ENCODE results near the gene CTSF. TPM values are rescaled to one million over a fixed set of nuclear protein-coding genes. Genes with fewer than 3 reads are reported as not detected.

The CTSF gene
- total RNA-seq, 1 experiment from 2014 or later, result 3.7 TPM

GRCh38 chr11:66555416-66555815 lies 13.0 kb downstream of the CTSF start:
- Histone ChIP-seq H3K27ac (ENCODE audit: low read depth, low read length, poor library complexity, severe bottlenecking) (no peak overlapping the region), H3K36me3 (ENCODE audit: insufficient read depth, low read length, poor library complexity, severe bottlenecking) (no peaks in the 10 kb centered on the region), H3K4me3 (ENCODE audit: low read depth, low read length, poor library complexity, severe bottlenecking) (no peak overlapping the region), H3K4me1 (ENCODE audit: insufficient read depth, low read length, poor library complexity, severe bottlenecking) (no peaks in the 10 kb centered on the region), H3K9me3 (ENCODE audit: low read depth, low read length, poor library complexity, severe bottlenecking) (no peaks in the 10 kb centered on the region), H3K27me3 (replicated peaks; ENCODE audit: insufficient read depth, low read depth, low read length, poor library complexity) (peaks cover 21% of the 10 kb centered on the region)
- intact Hi-C loops (cut with micrococcal nuclease; ENCODE audit: unreplicated experiment), result no loop called here
- POLR2A ChIA-PET (ENCODE audit: low non-redundant PET), result no interaction called here
- BruUV-seq (replicated peaks), result no TSS peak
- CTCF ChIA-PET, result no interaction called here
- DNase-seq (ENCODE audit: low spot score), result no peak
- TF ChIP-seq CTCF (conservative IDR thresholded peaks at IDR 0.05; ENCODE audit: low read depth, low read length) (no peak), EZH2 (IDR thresholded peaks at IDR 0.05; ENCODE audit: borderline replicate concordance, low read depth, low read length, poor library complexity, severe bottlenecking) (no peak)

DNA sequence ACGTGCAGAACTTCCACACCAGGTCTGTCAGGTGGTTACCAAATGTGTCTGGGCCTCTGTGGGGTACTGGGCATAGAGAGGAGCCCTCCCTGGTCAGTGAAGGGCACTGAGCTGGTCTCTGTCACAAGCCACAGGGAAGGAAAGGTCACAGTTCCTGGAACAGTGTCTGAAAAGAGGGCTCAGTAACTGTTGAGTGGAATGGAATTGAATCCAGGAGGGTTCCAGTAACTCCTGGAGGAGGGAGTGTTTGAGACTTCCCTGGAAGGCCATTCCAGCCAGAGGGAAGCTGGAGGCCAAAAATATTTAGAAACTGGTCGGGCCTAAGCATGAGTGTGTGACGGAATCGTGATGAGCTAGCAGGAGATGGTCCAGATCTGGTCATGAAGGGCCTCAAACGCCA lies 13.8 kb downstream of the CTSF start:
- intact Hi-C loops (cut with micrococcal nuclease; ENCODE audit: unreplicated experiment), result no loop called here
- no peak for DNase-seq (ENCODE audit: low spot score)
- Histone ChIP-seq H3K36me3 (ENCODE audit: insufficient read depth, low read length, poor library complexity, severe bottlenecking) (no peaks in the 10 kb centered on the region), H3K27me3 (replicated peaks; ENCODE audit: insufficient read depth, low read depth, low read length, poor library complexity) (peaks cover 21% of the 10 kb centered on the region), H3K9me3 (ENCODE audit: low read depth, low read length, poor library complexity, severe bottlenecking) (no peaks in the 10 kb centered on the region), H3K4me1 (ENCODE audit: insufficient read depth, low read length, poor library complexity, severe bottlenecking) (no peaks in the 10 kb centered on the region), H3K4me3 (ENCODE audit: low read depth, low read length, poor library complexity, severe bottlenecking) (no peak overlapping the region), H3K27ac (ENCODE audit: low read depth, low read length, poor library complexity, severe bottlenecking) (no peak overlapping the region)
- ChIA-PET CTCF (interaction anchor here (0.5 kb wide), 1 partner anchor 124 kb away, joined by 8 read pairs; no protein-coding TSS in a partner anchor), POLR2A (ENCODE audit: low non-redundant PET) (no interaction called here)
- TF ChIP-seq EZH2 (IDR thresholded peaks at IDR 0.05; ENCODE audit: borderline replicate concordance, low read depth, low read length, poor library complexity, severe bottlenecking) (no peak), CTCF (conservative IDR thresholded peaks at IDR 0.05; ENCODE audit: low read depth, low read length) (no peak)
- no TSS peak for BruUV-seq (replicated peaks)

- Histone ChIP-seq H3K9me3 (ENCODE audit: low read depth, low read length, poor library complexity, severe bottlenecking) (no peaks in the 10 kb centered on the region), H3K4me3 (ENCODE audit: low read depth, low read length, poor library complexity, severe bottlenecking) (no peak overlapping the region), H3K36me3 (ENCODE audit: insufficient read depth, low read length, poor library complexity, severe bottlenecking) (no peaks in the 10 kb centered on the region), H3K27me3 (replicated peaks; ENCODE audit: insufficient read depth, low read depth, low read length, poor library complexity) (no peaks in the 10 kb centered on the region), H3K4me1 (ENCODE audit: insufficient read depth, low read length, poor library complexity, severe bottlenecking) (peaks cover 4% of the 10 kb centered on the region), H3K27ac (ENCODE audit: low read depth, low read length, poor library complexity, severe bottlenecking) (no peak overlapping the region)
- no TSS peak for BruUV-seq (replicated peaks)
- TF ChIP-seq EZH2 (IDR thresholded peaks at IDR 0.05; ENCODE audit: borderline replicate concordance, low read depth, low read length, poor library complexity, severe bottlenecking) (no peak), CTCF (conservative IDR thresholded peaks at IDR 0.05; ENCODE audit: low read depth, low read length) (no peak)
- intact Hi-C loops (cut with micrococcal nuclease; ENCODE audit: unreplicated experiment), result no loop called here
- no peak for DNase-seq (ENCODE audit: low spot score)
- ChIA-PET CTCF (interaction anchor here (0.6 kb wide), 1 partner anchor 177 kb away, joined by 3 read pairs; no protein-coding TSS in a partner anchor), POLR2A (ENCODE audit: low non-redundant PET) (no interaction called here)
These were observed 17.5 kb downstream of the CTSF start for GRCh38 chr11:66550887-66551286.
